GM23338 (cell line): ENCODE data around the gene RIPOR3.

ENCODE experiments used
- CREB1 ChIP-seq: fragments of 250-450 bp; sonication (Bioruptor Pico); IDR thresholded peaks from 2 replicates; pipeline ENCODE4 v1.5.0; 2020; ENCODE audit warnings: low read depth, mild to moderate bottlenecking, moderate library complexity
- EZH2 ChIP-seq: fragments of 200-600 bp; sonication (generic); IDR thresholded peaks from one replicate; pipeline ENCODE4 v1.8.0; 2017; ENCODE audit warnings: antibody characterized with exemption, mild to moderate bottlenecking, low read depth; ENCODE audit not compliant: unreplicated experiment
- EZH2phosphoT487 ChIP-seq: fragments of 200-600 bp; sonication (generic); IDR thresholded peaks from one replicate; pipeline ENCODE4 v1.8.1; 2018; ENCODE audit warnings: antibody characterized with exemption; ENCODE audit not compliant: unreplicated experiment
- JUNB ChIP-seq: IDR thresholded peaks from one replicate; pipeline ENCODE4 v1.6.1; 2016; ENCODE audit warnings: antibody characterized with exemption; ENCODE audit not compliant: unreplicated experiment
- NANOG ChIP-seq: IDR thresholded peaks from 2 replicates; pipeline ENCODE4 v1.6.1; 2016; ENCODE audit warnings: antibody characterized with exemption, borderline replicate concordance
- POLR2AphosphoS5 ChIP-seq: IDR thresholded peaks from 2 replicates; pipeline ENCODE4 v1.6.1; 2016; ENCODE audit warnings: antibody characterized with exemption, low read depth
- ZNF114 ChIP-seq: fragments of 250-450 bp; sonication (Bioruptor Pico); IDR thresholded peaks from 2 replicates; pipeline ENCODE4 v1.5.0; 2020; ENCODE audit warnings: mild to moderate bottlenecking, moderate library complexity
- ZNF331 ChIP-seq: fragments of 250-450 bp; sonication (Bioruptor Pico); IDR thresholded peaks from 2 replicates; pipeline ENCODE4 v1.5.0; 2020; ENCODE audit warnings: low read depth, mild to moderate bottlenecking, moderate library complexity
- ZNF462 ChIP-seq: fragments of 250-450 bp; sonication (Bioruptor Pico); IDR thresholded peaks from 2 replicates; pipeline ENCODE4 v1.5.0; 2020; ENCODE audit warnings: mild to moderate bottlenecking, moderate library complexity
- TF ChIP-seq, protein P1 (sequence below), 2 experiments: fragments of 200-600 bp in 1 of 2; sonication (generic) in 1 of 2; conservative IDR thresholded peaks; 2 replicates each; pipeline versions ENCODE4 v1.5.1 to v1.6.1; 2016 to 2017; ENCODE audit warnings: antibody characterized with exemption in 2 of 2, low read depth in 2 of 2, mild to moderate bottlenecking in 2 of 2, moderate library complexity in 1 of 2
- TF ChIP-seq, protein P2 (sequence below): IDR thresholded peaks from one replicate; pipeline ENCODE4 v1.6.1; 2018; ENCODE audit warnings: antibody characterized with exemption; ENCODE audit not compliant: unreplicated experiment
- TF ChIP-seq, protein P3 (sequence below): IDR thresholded peaks from 2 replicates; pipeline ENCODE4 v1.6.1; 2016; ENCODE audit warnings: antibody characterized with exemption

DNA sequence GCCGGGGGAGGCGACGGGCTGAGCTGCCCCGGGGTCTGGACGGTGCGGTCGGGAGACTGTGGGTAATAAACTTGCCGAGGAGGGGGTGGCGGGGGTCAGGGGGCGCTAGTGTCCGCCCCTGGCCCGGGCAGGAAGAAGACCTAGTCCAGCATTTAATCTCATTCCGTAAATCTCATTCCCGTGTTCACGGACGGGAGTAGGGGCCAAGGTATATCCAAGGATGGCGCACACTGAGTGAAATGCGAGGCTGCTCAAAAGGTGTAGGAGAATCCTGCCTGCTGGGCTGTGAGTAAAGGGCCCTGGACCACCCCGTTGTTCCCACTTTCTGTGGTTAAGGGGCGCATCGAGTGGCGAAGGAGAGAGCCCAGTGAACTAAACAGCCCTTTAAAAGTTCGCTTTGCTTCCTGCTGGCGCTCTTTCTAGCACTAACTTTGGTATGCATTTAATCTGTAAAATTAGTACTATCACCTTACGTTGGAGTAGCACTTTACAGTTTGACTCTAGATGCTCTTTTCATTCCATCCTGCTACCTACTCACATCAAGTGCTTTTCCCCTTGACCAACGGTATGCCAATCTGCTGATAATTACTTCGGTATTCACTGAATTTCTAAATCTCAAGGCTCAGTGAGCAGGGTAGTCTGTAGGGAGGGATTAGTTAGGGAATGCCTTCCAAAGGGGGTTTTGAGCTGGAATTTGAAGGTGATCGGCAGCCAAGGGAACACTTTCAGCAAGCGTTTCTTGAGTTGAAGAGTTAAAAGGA, 40.8 kb upstream of the RIPOR3 start:
- TF ChIP-seq, protein P1, sequence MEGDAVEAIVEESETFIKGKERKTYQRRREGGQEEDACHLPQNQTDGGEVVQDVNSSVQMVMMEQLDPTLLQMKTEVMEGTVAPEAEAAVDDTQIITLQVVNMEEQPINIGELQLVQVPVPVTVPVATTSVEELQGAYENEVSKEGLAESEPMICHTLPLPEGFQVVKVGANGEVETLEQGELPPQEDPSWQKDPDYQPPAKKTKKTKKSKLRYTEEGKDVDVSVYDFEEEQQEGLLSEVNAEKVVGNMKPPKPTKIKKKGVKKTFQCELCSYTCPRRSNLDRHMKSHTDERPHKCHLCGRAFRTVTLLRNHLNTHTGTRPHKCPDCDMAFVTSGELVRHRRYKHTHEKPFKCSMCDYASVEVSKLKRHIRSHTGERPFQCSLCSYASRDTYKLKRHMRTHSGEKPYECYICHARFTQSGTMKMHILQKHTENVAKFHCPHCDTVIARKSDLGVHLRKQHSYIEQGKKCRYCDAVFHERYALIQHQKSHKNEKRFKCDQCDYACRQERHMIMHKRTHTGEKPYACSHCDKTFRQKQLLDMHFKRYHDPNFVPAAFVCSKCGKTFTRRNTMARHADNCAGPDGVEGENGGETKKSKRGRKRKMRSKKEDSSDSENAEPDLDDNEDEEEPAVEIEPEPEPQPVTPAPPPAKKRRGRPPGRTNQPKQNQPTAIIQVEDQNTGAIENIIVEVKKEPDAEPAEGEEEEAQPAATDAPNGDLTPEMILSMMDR (conservative IDR thresholded peaks at IDR 0.05; ENCODE audit: low read depth in 2 of 2), result 0 out of 4 replicates have a peak, but pooled peaks of 1 of the 2 experiments have one; percentile 14
- TF ChIP-seq, protein P2, sequence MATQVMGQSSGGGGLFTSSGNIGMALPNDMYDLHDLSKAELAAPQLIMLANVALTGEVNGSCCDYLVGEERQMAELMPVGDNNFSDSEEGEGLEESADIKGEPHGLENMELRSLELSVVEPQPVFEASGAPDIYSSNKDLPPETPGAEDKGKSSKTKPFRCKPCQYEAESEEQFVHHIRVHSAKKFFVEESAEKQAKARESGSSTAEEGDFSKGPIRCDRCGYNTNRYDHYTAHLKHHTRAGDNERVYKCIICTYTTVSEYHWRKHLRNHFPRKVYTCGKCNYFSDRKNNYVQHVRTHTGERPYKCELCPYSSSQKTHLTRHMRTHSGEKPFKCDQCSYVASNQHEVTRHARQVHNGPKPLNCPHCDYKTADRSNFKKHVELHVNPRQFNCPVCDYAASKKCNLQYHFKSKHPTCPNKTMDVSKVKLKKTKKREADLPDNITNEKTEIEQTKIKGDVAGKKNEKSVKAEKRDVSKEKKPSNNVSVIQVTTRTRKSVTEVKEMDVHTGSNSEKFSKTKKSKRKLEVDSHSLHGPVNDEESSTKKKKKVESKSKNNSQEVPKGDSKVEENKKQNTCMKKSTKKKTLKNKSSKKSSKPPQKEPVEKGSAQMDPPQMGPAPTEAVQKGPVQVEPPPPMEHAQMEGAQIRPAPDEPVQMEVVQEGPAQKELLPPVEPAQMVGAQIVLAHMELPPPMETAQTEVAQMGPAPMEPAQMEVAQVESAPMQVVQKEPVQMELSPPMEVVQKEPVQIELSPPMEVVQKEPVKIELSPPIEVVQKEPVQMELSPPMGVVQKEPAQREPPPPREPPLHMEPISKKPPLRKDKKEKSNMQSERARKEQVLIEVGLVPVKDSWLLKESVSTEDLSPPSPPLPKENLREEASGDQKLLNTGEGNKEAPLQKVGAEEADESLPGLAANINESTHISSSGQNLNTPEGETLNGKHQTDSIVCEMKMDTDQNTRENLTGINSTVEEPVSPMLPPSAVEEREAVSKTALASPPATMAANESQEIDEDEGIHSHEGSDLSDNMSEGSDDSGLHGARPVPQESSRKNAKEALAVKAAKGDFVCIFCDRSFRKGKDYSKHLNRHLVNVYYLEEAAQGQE, result no peak
- TF ChIP-seq EZH2 (no peak), ZNF114 (no peak), EZH2phosphoT487 (no peak), JUNB (no peak), POLR2AphosphoS5 (no peak), ZNF462 (CRISPR knock-in tag) (no peak), CREB1 (no peak), ZNF331 (CRISPR knock-in tag) (no peak), NANOG (no peak)
- TF ChIP-seq, protein P3, sequence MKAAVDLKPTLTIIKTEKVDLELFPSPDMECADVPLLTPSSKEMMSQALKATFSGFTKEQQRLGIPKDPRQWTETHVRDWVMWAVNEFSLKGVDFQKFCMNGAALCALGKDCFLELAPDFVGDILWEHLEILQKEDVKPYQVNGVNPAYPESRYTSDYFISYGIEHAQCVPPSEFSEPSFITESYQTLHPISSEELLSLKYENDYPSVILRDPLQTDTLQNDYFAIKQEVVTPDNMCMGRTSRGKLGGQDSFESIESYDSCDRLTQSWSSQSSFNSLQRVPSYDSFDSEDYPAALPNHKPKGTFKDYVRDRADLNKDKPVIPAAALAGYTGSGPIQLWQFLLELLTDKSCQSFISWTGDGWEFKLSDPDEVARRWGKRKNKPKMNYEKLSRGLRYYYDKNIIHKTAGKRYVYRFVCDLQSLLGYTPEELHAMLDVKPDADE, result no peak
